Keratinocyte (primary cell): ENCODE data around the gene PEX5L. TPM values are rescaled to one million over a fixed set of nuclear protein-coding genes. Genes with fewer than 3 reads are reported as not detected.

Experiments used
- DNase-seq: peaks from one replicate; pipeline ENCODE4 v3.0.0-alpha.2; 2011; ENCODE audit warnings: low read depth, missing footprints, low spot score
- FAIRE-seq: peaks from 2 replicates; lab custom pipeline; 2011; peaks lifted over from hg19 to GRCh38; lab: Jason Lieb, UNC
- H2AFZ ChIP-seq: 2 replicates; pipeline ENCODE4 v1.6.0; 2012; ENCODE audit warnings: low read length, control low read depth, inconsistent platforms; ENCODE audit not compliant: control insufficient read depth
- H3K27ac ChIP-seq: 2 replicates; pipeline ENCODE4 v1.5.1; 2011; ENCODE audit warnings: low read length; ENCODE audit not compliant: control insufficient read depth, insufficient read depth
- H3K27me3 ChIP-seq: 3 replicates; pipeline ENCODE4 v1.6.0; 2011; ENCODE audit warnings: low read length; ENCODE audit not compliant: control insufficient read depth, insufficient read depth; ENCODE audit errors: extremely low read depth
- H3K36me3 ChIP-seq, 2 experiments: 2 replicates in 1 of 2; 3 replicates in 1 of 2; pipeline ENCODE4 v1.5.1; 2011; ENCODE audit warnings: low read length in 2 of 2, mild to moderate bottlenecking in 1 of 2; ENCODE audit not compliant: control insufficient read depth in 2 of 2, insufficient read depth in 2 of 2; ENCODE audit errors: extremely low read depth in 1 of 2
- H3K4me1 ChIP-seq: 3 replicates; pipeline ENCODE4 v1.5.1; 2011; ENCODE audit warnings: low read length; ENCODE audit not compliant: control insufficient read depth, insufficient read depth; ENCODE audit errors: extremely low read depth
- H3K4me2 ChIP-seq: 3 replicates; pipeline ENCODE4 v1.6.0; 2011; ENCODE audit warnings: low read depth, low read length; ENCODE audit not compliant: control insufficient read depth, insufficient read depth; ENCODE audit errors: extremely low read depth
- H3K4me3 ChIP-seq, 3 experiments: fragments of 200-600 bp in 1 of 3; sonication (generic) in 1 of 3; 2 replicates in 2 of 3; 3 replicates in 1 of 3; pipeline ENCODE4 v1.5.1; 2011 to 2016; ENCODE audit warnings: low read length in 3 of 3, mild to moderate bottlenecking in 3 of 3, control low read depth in 2 of 3, inconsistent platforms in 1 of 3, low read depth in 1 of 3, mixed read lengths in 1 of 3, mixed run types in 1 of 3, moderate library complexity in 1 of 3; ENCODE audit not compliant: control insufficient read depth in 2 of 3, insufficient read depth in 2 of 3; ENCODE audit errors: extremely low read depth in 1 of 3
- H3K79me2 ChIP-seq: 2 replicates; pipeline ENCODE4 v1.6.0; 2012; ENCODE audit warnings: low read length; ENCODE audit not compliant: control insufficient read depth, insufficient read depth
- H3K9ac ChIP-seq: 3 replicates; pipeline ENCODE4 v1.6.0; 2011; ENCODE audit warnings: low read length; ENCODE audit not compliant: control insufficient read depth, insufficient read depth; ENCODE audit errors: extremely low read depth
- H3K9me1 ChIP-seq: 3 replicates; pipeline ENCODE4 v1.6.0; 2011; ENCODE audit warnings: low read length; ENCODE audit not compliant: control insufficient read depth, insufficient read depth; ENCODE audit errors: extremely low read depth
- H3K9me3 ChIP-seq: 2 replicates; pipeline ENCODE4 v1.5.1; 2012; ENCODE audit warnings: low read depth, low read length; ENCODE audit not compliant: control insufficient read depth
- H4K20me1 ChIP-seq: 3 replicates; pipeline ENCODE4 v1.6.0; 2011; ENCODE audit warnings: low read length; ENCODE audit not compliant: control insufficient read depth, insufficient read depth; ENCODE audit errors: extremely low read depth
- CTCF ChIP-seq, 3 experiments: IDR thresholded peaks in 1 of 3; conservative IDR thresholded peaks in 1 of 3; optimal IDR thresholded peaks in 1 of 3; 2 replicates in 2 of 3; 3 replicates in 1 of 3; pipeline versions ENCODE3 to v1.5.1; 2011; ENCODE audit warnings: low read length in 3 of 3, mild to moderate bottlenecking in 3 of 3, moderate library complexity in 2 of 3, control low read depth in 1 of 3, inconsistent platforms in 1 of 3; ENCODE audit not compliant: insufficient read depth in 2 of 3; ENCODE audit errors: extremely low read depth in 1 of 3
- EZH2 ChIP-seq: IDR thresholded peaks from one replicate; pipeline ENCODE4 v1.6.1; 2012; ENCODE audit warnings: inconsistent platforms, mild to moderate bottlenecking, low read length, moderate library complexity
- dilution Hi-C: fragments of 300-500 bp; cut with MboI; formaldehyde crosslinking; loops from one replicate; pipeline ENCODE4 v1.7.0; 2020; ENCODE audit warnings: low sequenced_read_pairs; ENCODE audit not compliant: extremely low pct_ligation_motif_present
- polyA plus RNA-seq, 5 experiments: library from polyadenylated mRNA; depleted of rRNA in 3 of 5; stranded (reverse) in 3 of 5; stranded (forward) in 1 of 5; unstranded in 1 of 5; fragments of >200 nt; gene quantifications; 1 replicate in 1 of 5; 2 replicates in 3 of 5; 3 replicates in 1 of 5; pipeline versions ENCODE4 v1.2.1 to v1.2.3, GENCODE V29; 2011 to 2012; ENCODE audit warnings: missing spikeins in 2 of 5, low read depth in 1 of 5, low replicate concordance in 1 of 5

Gene PEX5L
- polyA plus RNA-seq, 1 donor (not counting 4 experiments of a cell fraction or from before 2014, with no cell fraction given): 0.92 TPM

- H3K27me3 ChIP-seq: no peaks in the 10 kb centered on the region
- H3K9ac ChIP-seq: no peak overlapping the region
- no peaks in the 10 kb centered on the region for H3K36me3 ChIP-seq
- TF ChIP-seq EZH2 (no peak), CTCF (optimal IDR thresholded peaks at IDR 0.05 in 1 of 3, IDR thresholded peaks at IDR 0.05 in 1 of 3, conservative IDR thresholded peaks at IDR 0.05 in 1 of 3; ENCODE audit: extremely low read depth in 1 of 3, insufficient read depth in 2 of 3, low read length in 3 of 3) (no peak)
- no peak overlapping the region for H3K27ac ChIP-seq
- no peak overlapping the region for H3K4me3 ChIP-seq
- H3K9me1 ChIP-seq: no peaks in the 10 kb centered on the region
- dilution Hi-C loops: no loop called here
- H3K4me2 ChIP-seq: no peak overlapping the region
- H3K4me1 ChIP-seq: no peaks in the 10 kb centered on the region
- H3K79me2 ChIP-seq: no peaks in the 10 kb centered on the region
- no peak for DNase-seq
- FAIRE-seq: no peak
- H2AFZ ChIP-seq: no peak overlapping the region
- no peaks in the 10 kb centered on the region for H4K20me1 ChIP-seq
- H3K9me3 ChIP-seq: no peaks in the 10 kb centered on the region
Measured at GRCh38 chr3:179745079-179745478, 291.7 kb downstream of the PEX5L start.
